ENCODE results near the gene NTM.

DNA sequence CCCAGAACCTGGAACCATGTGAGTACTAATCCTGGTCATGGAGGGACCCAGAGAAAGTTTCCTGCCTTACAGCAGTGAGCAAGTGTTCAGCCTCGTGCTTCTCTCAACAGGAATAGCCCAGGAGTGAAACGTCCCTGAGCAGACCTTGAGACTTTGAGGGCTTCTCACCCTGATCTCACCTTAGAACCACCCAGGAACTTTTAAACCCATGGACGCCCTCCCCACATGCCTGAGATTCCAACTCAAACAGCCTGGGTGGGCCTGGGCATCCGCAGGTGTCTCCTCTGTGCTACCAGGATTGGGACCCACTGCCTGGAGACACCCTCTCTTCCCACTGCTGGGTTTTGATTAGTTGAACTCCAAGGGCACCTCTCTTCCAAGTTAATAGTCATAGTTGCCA is 297.2 kb downstream of the NTM start:
- TF ChIP-seq, protein P1, sequence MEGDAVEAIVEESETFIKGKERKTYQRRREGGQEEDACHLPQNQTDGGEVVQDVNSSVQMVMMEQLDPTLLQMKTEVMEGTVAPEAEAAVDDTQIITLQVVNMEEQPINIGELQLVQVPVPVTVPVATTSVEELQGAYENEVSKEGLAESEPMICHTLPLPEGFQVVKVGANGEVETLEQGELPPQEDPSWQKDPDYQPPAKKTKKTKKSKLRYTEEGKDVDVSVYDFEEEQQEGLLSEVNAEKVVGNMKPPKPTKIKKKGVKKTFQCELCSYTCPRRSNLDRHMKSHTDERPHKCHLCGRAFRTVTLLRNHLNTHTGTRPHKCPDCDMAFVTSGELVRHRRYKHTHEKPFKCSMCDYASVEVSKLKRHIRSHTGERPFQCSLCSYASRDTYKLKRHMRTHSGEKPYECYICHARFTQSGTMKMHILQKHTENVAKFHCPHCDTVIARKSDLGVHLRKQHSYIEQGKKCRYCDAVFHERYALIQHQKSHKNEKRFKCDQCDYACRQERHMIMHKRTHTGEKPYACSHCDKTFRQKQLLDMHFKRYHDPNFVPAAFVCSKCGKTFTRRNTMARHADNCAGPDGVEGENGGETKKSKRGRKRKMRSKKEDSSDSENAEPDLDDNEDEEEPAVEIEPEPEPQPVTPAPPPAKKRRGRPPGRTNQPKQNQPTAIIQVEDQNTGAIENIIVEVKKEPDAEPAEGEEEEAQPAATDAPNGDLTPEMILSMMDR (IDR thresholded peaks at IDR 0.05) = no peak
- no peak for TF ChIP-seq POLR2A (IDR thresholded peaks at IDR 0.05)
- TF ChIP-seq EP300 (IDR thresholded peaks at IDR 0.05) = no peak
